Left renal cortex interstitium (tissue), 4 donors: ENCODE measurements around the gene CHST15. TPM values are rescaled to one million over a fixed set of nuclear protein-coding genes. Genes with fewer than 3 reads are reported as not detected.

Experiments used
- DNase-seq, 4 donors: peaks; one replicate each; pipeline ENCODE4 v3.0.0-alpha.2; 2013; ENCODE audit warnings: low read depth in 4 of 4, low spot score in 2 of 4, missing footprints in 1 of 4
- polyA plus RNA-seq, 4 donors: library from polyadenylated mRNA; unstranded; fragments of 120-200 nt; gene quantifications; one replicate each; pipeline ENCODE4 v1.2.1, GENCODE V29; 2013; ENCODE audit not compliant: insufficient read length in 4 of 4

The CHST15 gene
- polyA plus RNA-seq, 4 donors = 16.3 to 20.9 (median 20.2) TPM

GRCh38 chr10:124068929-124069328, 24.5 kb downstream of the CHST15 start:
- no peak for DNase-seq

- no peak for DNase-seq
Measured at GRCh38 chr10:124067825-124068400, 25.5 kb downstream of the CHST15 start.

GRCh38 chr10:124066781-124067714, 26.4 kb downstream of the CHST15 start:
- DNase-seq = no peak

- no peak for DNase-seq
Measured at GRCh38 chr10:124066126-124066700, 27.2 kb downstream of the CHST15 start.

DNA sequence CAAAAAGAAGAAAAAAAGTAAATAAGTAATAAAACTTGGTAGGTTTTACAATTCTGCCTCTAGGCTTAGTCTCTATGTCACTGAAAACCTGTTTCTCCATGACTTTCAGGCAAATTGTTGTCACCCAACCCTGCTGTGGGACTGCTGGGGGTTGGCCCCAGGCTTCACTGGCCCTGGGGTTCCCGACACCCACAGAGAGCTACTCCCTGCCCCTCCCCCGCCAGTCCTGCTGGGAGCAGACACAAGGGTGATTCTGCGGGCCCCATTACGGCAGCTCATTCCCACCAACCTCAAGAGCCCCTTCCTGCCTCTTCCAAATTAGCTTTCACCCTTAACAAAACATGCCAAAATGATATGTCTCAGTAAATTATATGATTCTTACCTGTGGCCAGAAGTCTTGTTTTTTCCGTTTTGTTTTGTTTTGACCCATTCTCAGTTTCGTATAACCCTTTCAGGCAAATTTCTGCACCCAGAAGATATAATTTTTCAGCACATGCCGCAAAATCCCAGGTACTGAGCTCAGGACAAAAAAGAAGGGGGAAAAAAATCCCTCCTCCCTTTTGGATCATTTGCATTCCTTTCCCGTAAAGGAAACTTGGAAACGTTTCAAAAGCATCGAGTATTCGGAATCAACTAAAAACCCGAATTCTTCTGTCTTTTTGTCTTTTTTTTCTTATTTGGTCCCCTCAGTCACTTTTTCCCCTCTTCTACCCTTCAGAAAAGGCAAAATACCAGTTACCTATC, 27.8 kb downstream of the CHST15 start:
- DNase-seq = no peak

DNA sequence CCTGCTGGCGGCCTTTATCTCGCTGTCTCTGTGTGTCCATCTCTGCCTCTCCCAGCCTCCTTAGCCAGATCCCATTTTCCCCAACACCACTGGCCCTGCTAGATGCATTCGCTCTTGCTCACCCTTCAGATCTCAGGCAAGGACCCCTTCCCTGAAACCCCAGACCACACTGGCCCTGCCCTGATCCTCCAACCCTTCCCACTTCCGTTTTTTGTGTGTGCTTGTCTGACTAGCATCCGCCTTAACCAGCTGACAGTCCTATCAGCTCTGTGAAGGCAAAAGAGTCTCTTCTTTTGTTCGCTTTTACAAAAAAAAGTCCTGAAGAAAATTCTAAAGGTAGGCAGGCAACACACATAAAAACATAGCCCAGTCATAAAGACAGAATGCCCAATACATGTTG, 28.7 kb downstream of the CHST15 start:
- no peak for DNase-seq

GRCh38 chr10:124063750-124064603, 29.4 kb downstream of the CHST15 start:
- DNase-seq = no peak

GRCh38 chr10:124062390-124062789, 31.0 kb downstream of the CHST15 start:
- no peak for DNase-seq

- DNase-seq = no peak
Measured at GRCh38 chr10:124061030-124061429, 32.4 kb downstream of the CHST15 start.

DNA sequence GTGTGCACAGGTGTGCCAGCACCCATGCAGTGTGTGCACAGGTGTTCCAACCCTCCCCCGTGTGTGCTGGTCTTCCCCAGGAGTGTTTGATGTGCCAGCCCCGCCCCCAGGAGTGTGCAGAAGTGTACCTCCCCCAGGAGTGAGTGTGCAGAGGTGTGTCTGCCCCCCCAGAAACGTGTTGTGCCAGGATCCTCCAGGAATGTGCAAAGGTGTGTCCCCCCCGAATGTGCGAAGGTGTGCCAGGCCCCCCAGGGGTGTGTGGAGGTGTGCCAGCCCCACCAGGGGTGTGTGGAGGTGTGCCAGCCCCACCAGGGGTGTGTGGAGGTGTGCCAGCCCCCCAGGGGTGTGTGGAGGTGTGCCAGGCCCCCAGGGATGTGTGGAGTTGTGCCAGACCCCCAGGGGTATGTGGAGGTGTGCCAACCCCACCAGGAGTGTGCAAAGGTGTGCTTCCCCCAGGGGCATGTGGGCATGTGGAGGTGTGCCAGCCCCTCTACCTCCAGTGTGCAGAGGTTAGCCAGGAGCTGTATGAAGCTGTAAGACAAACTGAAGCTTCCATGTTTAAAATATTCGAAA, 33.2 kb downstream of the CHST15 start:
- DNase-seq = no peak

GRCh38 chr10:124059551-124059950, 33.8 kb downstream of the CHST15 start:
- no peak for DNase-seq

DNA sequence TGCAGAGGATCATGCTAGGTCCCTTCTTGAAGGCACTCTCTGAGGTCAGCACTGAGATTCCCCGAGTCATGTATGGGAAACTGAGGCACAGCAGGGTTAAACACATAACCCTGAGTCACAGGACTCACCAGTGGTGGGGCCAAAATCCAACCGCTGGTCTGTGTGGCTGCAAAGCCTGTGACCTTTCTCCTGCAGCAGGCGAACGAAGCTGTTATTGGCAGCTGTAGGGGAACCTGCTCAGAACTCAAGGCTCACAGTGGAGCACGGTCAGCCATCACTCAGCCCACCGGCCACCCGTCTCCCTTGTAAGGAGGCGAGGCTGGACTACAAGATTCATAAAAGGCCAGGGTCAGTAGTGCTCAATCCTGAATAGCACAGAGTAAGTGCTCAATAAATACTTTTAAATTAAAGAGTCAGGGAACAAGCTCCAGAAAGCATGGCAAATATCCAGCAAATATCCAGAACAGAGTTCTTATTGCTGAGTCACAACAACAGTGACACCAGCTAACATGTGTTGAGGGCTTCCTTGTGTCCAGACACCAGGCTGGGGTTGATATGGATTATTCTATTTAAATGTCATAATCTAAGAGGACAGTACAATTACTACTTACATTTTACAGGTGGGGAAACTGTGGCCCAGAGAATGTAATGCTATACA, 34.9 kb downstream of the CHST15 start:
- DNase-seq = no peak

- DNase-seq = no peak
Measured at GRCh38 chr10:124057601-124058000, 35.8 kb downstream of the CHST15 start.

DNA sequence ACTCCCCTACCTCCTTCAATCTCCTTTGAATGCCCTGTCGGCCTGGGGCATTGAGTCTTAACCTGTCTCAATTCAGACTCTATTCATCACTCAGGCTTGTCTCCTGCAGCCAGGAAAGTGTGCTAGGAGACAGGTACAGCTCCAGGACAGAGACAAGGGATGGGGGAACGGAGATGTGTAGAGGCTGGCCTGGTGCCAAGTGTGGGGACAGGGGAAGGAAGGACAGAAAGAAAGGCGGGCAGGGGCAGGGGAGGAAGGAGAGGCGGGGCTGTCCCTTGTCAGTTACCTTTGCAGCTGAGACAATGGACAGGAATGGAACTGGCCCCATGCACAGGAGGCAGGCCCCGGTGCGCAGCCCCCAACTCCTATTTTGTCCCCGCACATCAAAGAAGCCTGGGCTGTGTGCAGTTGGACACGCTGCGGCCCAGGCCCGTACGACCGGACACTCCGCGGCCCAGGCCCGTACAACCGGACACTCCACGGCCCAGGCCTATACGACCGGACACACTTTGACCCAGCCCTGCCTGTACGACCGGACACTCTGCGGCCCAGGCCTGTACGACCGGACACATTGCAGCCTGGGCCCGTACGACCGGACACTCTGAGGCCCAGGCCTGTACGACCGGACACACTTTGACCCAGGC, 36.9 kb downstream of the CHST15 start:
- no peak for DNase-seq

DNA sequence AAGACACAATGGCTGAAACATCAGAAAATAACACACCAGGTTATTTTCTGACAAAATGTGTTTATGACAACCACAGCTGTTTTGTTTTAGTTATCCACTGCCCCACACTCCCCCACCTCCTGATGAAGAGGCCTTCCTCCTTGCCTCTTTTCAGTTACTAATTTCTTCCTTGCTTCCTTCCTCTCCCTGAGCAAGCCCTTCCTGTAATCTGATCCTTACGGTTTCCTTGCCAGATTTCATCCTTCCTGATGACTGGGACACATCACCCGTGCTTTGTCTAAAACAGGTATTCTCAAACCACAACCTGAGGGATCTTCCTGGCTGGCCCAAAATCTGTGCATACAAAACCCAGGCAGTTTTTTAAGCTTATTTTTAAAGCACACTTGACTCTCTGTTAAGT, 39.4 kb downstream of the CHST15 start:
- DNase-seq = no peak

DNA sequence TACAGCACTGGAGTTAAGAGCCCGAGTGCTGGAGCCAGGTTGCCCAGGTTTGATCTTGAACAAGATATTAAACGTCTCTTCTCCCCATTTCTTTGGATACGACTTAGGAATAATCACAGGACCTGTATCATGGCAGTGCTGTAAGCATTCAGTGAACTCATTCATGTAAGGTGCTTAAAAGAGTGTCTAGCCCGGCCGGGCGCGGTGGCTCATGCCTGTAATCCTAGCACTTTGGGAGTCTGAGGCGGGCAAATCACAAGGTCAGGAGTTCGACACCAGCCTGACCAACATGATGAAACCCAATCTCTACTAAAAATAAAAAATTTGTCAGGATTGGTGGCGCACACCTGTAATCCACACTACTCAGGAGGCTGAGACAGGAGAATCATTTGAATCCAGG, 40.8 kb downstream of the CHST15 start:
- no peak for DNase-seq

DNA sequence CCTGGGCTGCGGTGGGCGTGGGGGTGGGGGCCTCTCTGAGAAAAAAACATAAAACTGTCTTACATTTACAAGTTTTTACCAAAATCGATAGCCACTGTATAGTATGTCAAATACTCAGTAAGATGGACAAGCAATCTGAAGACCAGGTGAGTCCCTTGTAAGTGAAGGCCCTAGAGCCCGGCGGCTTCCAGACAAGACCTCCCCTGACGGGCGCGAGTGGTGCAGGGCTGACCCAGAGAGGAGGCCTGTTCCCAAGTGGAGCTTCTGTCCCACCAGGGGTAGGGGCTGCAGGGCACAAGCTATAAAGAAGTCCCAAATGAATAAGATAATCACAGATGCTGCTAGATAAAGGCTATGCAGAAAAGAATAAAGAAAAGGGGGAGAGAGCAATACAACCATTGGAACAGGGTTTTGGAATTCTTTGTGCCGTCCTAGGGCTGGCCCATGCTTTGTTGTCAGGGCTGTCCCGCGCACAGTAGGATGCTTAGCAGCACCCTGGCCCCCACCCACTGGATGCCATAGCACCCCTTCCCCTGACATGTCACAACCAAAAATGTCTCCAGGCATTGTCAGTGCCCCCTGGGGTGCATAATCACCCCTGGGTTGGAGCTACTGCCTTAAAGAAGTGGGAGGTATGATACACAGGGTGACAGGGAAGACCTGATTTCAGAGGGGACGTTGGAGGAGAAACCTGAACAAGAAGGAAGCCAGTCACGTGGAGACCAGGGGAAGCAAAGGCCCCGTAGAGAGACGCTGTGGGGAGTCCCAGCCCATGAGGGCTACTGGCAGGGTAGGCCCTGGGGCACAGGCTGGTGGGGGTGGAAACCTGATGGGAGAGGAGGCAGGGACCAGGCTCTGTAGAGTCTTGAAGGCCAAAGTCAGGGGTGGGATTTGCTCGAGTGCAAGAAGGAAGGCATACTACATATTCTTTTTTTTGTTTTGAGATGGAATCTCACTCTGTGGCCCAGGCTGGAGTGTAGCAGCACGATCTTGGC, 43.1 kb downstream of the CHST15 start:
- no peak for DNase-seq

DNA sequence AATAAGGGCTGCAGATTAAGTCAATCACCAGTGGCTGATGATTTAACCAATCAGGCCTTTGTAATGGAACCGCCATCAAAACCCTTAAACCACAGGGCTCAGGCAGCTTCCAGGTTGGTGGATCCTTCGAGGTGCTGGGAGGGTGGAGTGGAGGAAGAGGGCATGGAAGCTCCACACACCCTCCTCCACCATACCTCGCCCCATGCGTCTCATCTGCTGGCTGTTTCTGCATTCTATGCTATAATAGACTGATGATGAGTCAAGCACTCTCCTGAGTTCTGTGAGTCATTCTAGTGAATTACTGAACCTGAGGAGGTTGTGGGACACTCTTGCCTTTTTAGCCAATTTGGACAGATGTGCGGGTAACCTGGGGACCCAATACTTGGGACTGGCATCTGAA, 43.9 kb downstream of the CHST15 start:
- no peak for DNase-seq
